Fibroblast of mammary gland (primary cell): ENCODE data around the gene SLC9A4.
"Not testable (repeated sequence)": the region's sequence is repeated elsewhere in the genome, so short reads cannot be mapped to it uniquely, and the experiment has no call there.

Source experiments
- DNase-seq: peaks from one replicate; pipeline ENCODE4 v3.0.0-alpha.2; 2010; ENCODE audit warnings: low read depth
- H3K4me3 ChIP-seq: 2 replicates; pipeline ENCODE4 v1.5.1; 2011; ENCODE audit warnings: low read depth, mild to moderate bottlenecking, low read length, moderate library complexity; ENCODE audit not compliant: control insufficient read depth
- CTCF ChIP-seq: conservative IDR thresholded peaks from 2 replicates; pipeline ENCODE4 v1.5.1; 2011; ENCODE audit warnings: low read depth, low read length, inconsistent platforms; ENCODE audit not compliant: control insufficient read depth, insufficient read depth

SLC9A4 gene

GRCh38 chr2:102547462-102547861 lies 74.4 kb downstream of the SLC9A4 start:
- DNase-seq, result no peak
- TF ChIP-seq CTCF, result no peak
- no peak overlapping the region for H3K4me3 ChIP-seq

GRCh38 chr2:102549027-102549426 lies 76.0 kb downstream of the SLC9A4 start:
- H3K4me3 ChIP-seq, result no peak overlapping the region
- TF ChIP-seq CTCF, result no peak
- no peak for DNase-seq

GRCh38 chr2:102550151-102550550 lies 77.1 kb downstream of the SLC9A4 start:
- no peak for DNase-seq
- no peak for TF ChIP-seq CTCF
- H3K4me3 ChIP-seq, result no peak overlapping the region

GRCh38 chr2:102551329-102552096 lies 78.5 kb downstream of the SLC9A4 start:
- no peak for DNase-seq
- no peak for TF ChIP-seq CTCF
- no peak overlapping the region for H3K4me3 ChIP-seq

- DNase-seq, result no peak
- no peak overlapping the region for H3K4me3 ChIP-seq
- TF ChIP-seq CTCF, result no peak
Measured at GRCh38 chr2:102553601-102554000, 80.6 kb downstream of the SLC9A4 start.

- H3K4me3 ChIP-seq, result no peak overlapping the region
- DNase-seq, result peak; percentile 18
- no peak for TF ChIP-seq CTCF
Measured at GRCh38 chr2:102558463-102558862, 85.4 kb downstream of the SLC9A4 start.

GRCh38 chr2:102562542-102562941 lies 89.5 kb downstream of the SLC9A4 start:
- not testable (repeated sequence) for H3K4me3 ChIP-seq, DNase-seq
